NB4 (cell line): ENCODE measurements around the gene GFRAL.

Experiments
- CTCF ChIP-seq: IDR thresholded peaks from one replicate; pipeline ENCODE4 v1.5.1; 2012; ENCODE audit warnings: low read depth, low read length
- MAX ChIP-seq: IDR thresholded peaks from 2 replicates; pipeline ENCODE4 v1.6.1; 2011; ENCODE audit warnings: low read depth, low read length
- POLR2A ChIP-seq: IDR thresholded peaks from 2 replicates; pipeline ENCODE4 v1.6.1; 2011; ENCODE audit warnings: mild to moderate bottlenecking; ENCODE audit not compliant: insufficient read length; ENCODE audit errors: extremely low read depth

GRCh38 chr6:55320696-55321086 lies 6.6 kb upstream of the GFRAL start:
- no peak for TF ChIP-seq CTCF
- no peak for TF ChIP-seq POLR2A
- TF ChIP-seq MAX = no peak
